NCI-H2107 (cell line): ENCODE measurements around the gene SUN1.
"Not testable (repeated sequence)": the region's sequence is repeated elsewhere in the genome, so short reads cannot be mapped to it uniquely, and the experiment has no call there.

Experiments used
- DNase-seq: peaks from one replicate; lab custom pipeline; 2025; lab: John Stamatoyannopoulos, UW

SUN1 gene

DNA sequence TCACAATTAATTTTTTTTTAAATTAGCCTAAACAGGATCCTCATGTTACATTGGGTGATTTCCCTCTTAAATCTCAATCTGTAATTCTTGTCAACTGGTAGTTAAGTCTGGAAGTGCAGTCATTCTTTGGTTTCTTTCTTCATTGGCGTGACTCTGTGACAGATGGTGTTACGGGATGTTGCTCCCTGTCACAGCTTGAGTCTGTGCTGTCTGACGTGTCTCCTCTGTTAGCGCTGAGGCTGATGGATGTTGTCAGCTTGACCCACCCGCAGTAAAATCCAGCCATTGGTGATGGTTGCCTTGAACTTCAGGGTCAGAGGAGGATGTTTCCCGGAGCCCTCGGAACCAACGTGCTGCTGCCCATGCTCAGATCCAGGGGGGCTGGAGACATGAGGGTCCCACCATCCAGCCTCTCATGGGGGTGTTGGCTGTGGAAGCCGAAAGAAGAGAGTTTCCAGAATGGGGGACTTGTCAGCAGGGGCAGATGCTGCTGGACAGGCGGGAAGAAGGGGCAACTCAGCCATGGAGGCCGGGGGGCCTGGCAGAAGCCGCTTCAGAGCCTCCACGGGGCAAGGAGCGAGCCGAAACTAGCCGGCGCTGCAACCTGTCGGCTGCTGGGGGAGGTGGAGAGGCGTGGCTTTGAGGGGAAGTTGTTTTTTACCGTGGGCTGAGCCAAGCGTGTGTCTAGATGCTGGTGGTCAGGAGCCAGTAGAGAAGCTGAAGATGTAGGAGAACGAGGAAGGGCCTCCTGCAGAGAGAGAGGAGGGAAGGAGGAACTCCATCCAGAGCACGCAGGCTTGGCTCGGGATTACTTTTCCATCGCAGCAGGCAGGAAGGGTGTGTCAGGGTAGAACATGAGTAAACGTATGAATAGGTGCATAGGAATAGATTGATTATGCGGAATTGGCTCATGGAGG lies 3.5 kb downstream of the SUN1 start:
- no peak for DNase-seq

DNA sequence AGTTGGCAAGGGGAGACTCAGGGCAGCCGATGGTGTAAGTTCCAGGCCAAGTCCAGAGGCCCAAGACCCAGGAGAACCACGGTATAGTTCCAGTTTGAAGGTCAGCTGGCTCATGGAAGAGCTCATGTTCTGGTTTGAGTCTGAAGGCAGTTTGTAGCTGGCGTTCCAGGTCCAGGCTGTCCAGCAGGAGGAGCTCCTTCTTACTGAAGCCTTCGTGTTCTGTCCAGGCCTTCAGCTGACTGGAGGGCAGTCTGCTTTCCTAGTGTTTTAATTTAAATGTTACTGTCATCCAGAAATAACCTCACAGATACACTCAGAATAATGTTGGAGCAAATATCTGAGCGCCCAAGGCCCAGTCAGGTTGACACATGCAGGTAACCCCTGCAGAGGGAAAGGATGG lies 4.2 kb downstream of the SUN1 start:
- DNase-seq: no peak

GRCh38 chr7:837001-837400 lies 4.7 kb downstream of the SUN1 start:
- DNase-seq: no peak

DNA sequence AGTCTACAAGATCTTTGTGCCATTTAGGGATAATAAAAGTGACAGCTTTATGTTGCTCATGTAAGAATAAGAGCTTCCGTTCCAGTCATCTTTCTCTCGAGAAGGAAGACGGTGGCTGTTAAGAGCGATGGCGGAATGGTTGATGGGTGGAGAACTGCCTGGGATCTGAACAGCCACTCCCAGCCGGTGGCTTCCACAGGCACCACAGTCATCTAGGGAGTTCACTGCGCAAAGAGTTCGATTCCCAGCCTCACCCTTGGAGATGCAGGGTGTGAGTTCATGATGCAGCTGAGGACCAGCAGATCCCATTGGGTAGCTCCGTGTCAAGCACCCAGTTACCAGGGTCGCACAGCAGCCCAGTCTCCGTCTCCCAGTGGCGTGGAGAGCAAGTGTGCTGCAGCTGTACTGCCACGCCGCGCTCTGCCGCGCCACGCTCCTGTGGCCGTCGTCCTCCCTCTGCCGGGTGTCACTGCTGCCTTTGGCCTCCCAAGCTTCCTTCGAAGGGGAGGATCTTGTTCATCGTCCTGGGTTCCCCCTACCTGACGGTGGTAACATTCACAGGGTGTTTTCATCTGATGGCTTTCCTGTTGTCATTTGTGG lies 7.8 kb downstream of the SUN1 start:
- no peak for DNase-seq

GRCh38 chr7:841943-842342 lies 9.7 kb downstream of the SUN1 start:
- no peak for DNase-seq

GRCh38 chr7:842431-843031 lies 10.3 kb downstream of the SUN1 start:
- DNase-seq: no peak

DNA sequence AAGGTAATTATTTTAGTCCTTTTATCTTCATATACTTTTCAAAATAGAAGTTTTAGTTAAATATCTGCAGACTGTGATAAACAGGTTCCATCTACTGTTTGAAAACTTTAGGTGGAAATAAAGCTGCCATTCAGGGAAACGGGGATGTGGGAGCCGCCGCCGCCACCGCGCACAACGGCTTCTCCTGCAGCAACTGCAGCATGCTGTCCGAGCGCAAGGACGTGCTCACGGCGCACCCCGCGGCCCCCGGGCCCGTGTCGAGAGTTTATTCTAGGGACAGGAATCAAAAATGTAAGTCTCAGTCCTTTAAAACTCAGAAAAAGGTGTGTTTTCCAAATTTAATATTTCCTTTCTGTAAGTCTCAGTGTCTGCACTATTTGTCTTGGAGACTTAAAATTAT lies 11.0 kb downstream of the SUN1 start:
- DNase-seq: no peak

GRCh38 chr7:844043-844442 lies 11.8 kb downstream of the SUN1 start:
- no peak for DNase-seq

DNA sequence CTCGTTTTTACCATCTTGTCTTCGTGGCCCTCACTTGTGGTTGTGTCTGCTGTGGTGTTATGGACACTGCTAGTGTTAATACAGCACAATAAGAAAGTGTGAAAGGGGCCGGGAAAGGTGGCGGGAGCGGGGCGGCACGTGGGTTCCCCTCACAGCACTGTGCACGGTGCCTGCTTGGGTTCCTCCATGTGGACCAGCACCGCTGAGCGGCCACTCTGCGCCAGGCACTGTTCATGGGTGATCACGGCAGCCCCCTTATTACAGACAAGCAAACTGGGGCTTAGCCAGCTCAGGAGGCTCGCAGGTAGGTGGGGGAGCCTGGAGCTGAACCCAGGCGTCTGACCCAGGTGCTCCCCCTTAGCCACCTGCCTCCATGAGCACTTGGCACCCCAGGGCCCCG lies 12.2 kb downstream of the SUN1 start:
- no peak for DNase-seq

DNA sequence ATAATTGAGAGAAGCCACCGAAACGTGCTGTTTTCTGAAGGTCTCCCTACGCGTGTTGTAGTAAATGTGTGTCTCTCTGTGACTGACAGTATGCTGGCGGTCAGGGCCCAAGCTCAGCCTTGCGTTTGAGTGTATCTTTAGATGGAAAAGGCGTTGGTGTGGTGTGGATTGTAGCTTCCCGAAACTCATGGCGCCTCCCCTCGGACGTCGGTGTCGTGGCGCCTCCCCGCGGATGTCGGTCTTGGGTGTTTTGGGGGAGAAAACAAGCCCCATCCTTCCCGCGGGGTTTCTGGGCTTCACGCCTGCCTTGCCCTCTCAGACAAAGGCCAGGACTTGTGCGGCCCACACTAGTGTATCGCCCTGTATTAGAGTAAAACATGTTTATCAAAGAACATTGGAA lies 12.8 kb downstream of the SUN1 start:
- DNase-seq: no peak

GRCh38 chr7:845731-846130 lies 13.5 kb downstream of the SUN1 start:
- DNase-seq: no peak

GRCh38 chr7:846958-847650 lies 14.8 kb downstream of the SUN1 start:
- not testable (repeated sequence) for DNase-seq

- not testable (repeated sequence) for DNase-seq
Observed at GRCh38 chr7:847728-848127, 15.5 kb downstream of the SUN1 start.

DNA sequence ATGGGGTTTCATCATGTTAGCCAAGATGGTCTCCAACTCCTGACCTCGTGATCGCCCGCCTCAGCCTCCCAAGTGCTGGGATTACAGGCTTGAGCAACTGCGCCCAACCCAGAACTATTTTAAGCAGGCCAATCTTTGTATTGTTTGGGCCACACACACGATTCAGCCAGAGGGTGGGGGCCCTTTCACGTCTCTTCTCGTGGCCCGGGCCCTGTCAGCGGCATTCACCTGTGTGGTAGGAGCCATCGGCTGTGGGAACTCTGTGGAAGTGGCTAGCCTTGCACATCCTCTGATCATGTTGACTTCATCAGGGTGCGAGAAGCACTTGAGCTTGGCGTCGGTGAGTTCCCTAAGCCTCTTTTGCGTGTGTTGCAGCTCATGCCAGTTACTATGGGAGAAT lies 16.9 kb downstream of the SUN1 start:
- DNase-seq: no peak

DNA sequence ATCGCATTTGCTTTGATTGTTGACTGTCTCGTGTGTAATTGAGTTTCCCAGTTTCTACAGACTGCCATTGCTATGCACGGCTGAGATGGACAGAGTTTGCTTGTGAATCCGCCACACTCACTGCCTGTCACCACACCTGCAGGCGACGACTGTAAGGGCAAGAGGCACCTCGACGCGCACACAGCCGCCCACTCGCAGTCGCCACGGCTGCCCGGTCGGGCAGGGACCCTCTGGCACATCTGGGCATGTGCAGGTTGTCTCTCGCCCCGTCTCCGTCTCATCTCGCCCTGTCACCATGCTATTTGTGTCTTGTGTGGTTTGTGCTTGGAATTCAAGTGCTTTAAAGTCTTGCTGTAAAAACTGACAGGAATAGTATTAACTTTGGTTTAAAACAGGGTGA lies 17.5 kb downstream of the SUN1 start:
- no peak for DNase-seq

DNA sequence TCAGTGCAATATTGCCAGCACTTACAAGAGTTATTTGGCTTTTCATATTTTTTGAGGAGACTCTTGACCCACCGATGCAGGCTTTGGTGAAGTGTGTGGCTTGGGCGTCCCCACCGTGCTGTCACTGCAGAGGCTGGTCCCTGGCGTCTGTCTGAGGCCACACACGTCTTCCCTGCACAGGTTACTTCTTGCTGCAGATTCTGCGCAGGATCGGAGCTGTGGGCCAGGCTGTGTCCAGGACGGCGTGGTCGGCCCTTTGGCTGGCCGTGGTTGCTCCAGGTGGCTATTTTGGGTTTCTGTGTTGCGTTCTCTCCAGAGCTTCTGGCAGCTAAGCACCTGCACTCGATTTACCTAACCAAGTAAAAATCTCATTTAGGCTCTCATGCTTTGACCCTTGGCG lies 18.9 kb downstream of the SUN1 start:
- no peak for DNase-seq

DNA sequence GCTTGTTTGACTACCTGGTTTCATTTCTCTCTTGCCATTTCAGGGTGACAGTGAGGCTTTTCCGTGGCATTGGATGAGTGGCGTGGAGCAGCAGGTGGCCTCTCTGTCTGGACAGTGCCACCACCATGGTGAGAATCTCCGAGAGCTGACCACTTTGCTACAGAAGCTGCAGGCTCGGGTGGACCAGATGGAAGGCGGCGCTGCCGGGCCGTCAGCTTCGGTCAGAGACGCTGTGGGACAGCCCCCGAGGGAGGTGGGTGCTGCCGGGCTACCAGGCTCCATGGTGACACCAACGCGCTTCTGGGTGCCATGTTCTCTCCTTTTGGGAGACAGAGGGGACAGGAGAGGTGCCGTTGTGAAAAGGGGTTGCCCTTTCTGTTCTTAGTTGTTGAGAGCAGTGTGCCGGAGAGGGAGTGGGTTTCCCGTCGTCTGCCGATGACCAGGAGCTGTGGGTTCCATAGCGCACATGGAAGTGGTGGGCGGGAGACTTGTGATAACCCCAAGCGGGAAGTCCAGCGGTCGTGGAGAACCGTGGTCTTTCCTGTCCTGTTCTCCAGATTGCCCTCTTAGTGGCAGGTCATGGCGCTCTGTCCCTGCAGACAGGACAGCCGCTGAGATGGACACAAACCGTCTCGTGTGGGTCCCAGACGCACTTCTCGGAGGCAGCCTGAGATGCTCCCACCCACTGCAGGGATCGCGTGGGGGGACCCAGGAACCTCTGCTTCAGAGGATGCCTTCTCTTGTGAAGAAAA lies 21.3 kb downstream of the SUN1 start:
- no peak for DNase-seq

DNA sequence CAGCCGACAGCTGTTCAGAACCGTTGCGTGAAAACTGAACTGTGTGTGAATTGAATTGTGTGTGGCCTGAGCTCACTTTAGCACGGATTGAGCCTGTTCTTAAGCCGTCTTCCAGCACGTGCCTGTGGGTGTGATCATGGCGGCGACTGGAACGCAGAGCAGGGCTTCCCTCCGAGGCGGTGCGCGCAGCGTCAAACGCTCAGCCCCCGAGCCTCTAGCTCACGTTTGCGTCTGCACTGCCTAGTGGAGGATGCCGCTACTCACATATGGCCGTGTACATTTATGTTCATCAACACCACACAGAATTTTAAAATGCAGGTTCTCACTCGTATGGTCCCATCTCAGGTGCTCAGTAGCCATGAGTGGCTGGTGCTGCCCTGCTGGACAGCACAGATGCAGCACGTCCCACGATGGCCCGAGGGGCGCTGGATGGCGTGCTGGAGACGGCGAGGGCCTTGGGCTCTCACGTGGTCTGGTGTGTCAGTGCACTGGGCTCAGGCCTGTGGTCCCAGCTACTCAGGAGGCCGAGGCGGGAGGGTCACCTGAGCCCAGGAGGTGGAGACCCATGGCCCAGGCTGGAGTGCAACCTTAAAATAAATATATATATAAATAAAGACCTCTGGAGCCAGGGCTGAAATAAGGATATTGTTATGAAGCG lies 22.0 kb downstream of the SUN1 start:
- DNase-seq: no peak

- DNase-seq: no peak
Observed at GRCh38 chr7:855686-856369, 23.6 kb downstream of the SUN1 start.

DNA sequence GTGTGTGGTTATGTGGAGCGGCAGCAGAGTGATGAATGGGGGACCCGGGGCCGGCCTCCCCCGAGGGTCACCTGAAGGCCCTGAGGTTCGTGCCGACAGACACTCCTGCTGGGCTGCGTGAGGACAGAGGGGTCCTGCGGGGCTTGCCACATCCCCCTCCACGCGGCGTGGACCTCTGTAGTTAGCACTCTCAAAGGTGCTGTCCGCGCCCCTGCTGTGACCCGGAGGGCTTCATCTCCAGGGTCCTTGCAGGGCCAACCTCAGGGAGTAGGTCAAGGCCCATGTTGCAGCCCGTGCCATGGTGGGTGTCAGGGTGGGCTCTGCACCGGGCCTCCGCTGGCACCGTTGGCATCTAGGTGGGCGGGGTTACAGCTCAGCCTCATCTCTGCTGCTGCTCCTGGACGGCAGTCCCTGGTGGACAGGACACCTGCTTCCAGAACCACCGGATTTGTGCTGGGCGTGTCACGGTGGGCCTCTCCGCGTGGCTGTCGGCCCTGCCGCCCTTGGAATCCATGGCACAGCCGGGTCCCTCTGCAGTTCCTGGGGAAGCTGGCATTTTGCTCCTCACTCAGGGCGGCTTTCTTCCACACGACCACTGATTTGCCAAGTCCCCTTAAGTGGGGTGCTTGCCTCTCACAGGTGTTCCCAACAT lies 24.3 kb downstream of the SUN1 start:
- no peak for DNase-seq
